SK-N-SH treated with all-trans-retinoic acid at 6 μM for 48 hours (cell line): ENCODE results near the gene KLHL24.

Experiments used
- ATAC-seq: fragments of 200-7000 bp; cut with Tn5 transposase; 3 replicates; pipeline ENCODE4 v1.9.1; 2020; ENCODE audit warnings: mild to moderate bottlenecking, moderate library complexity
- ARNTL ChIP-seq: fragments of 450-650 bp; formaldehyde crosslinking; IDR thresholded peaks from 2 replicates; pipeline ENCODE4 v1.5.0; 2020; ENCODE audit warnings: low read depth, mild to moderate bottlenecking, moderate library complexity, borderline replicate concordance
- BACH2 ChIP-seq: fragments of 250-450 bp; sonication (Bioruptor Pico); IDR thresholded peaks from 2 replicates; pipeline ENCODE4 v1.9.0; 2021; ENCODE audit warnings: mild to moderate bottlenecking, borderline replicate concordance
- CREB5 ChIP-seq: fragments of 250-450 bp; sonication (Bioruptor Pico); IDR thresholded peaks from 2 replicates; pipeline ENCODE4 v1.5.1; 2020; ENCODE audit warnings: low read depth, mild to moderate bottlenecking, moderate library complexity
- CSDC2 ChIP-seq: fragments of 250-450 bp; sonication (Bioruptor Pico); IDR thresholded peaks from 2 replicates; pipeline ENCODE4 v1.5.0; 2020; ENCODE audit warnings: mild to moderate bottlenecking, moderate library complexity
- CSRNP3 ChIP-seq: fragments of 250-450 bp; sonication (Bioruptor Pico); IDR thresholded peaks from 2 replicates; pipeline ENCODE4 v1.5.1; 2021; ENCODE audit warnings: mild to moderate bottlenecking, moderate library complexity
- ESRRG ChIP-seq: fragments of 250-450 bp; sonication (Bioruptor Pico); IDR thresholded peaks from 2 replicates; pipeline ENCODE4 v1.6.1; 2021; ENCODE audit warnings: mild to moderate bottlenecking
- ISL1 ChIP-seq: fragments of 250-450 bp; sonication (Bioruptor Pico); IDR thresholded peaks from 2 replicates; pipeline ENCODE4 v2.1.2; 2022; ENCODE audit warnings: mild to moderate bottlenecking, moderate library complexity
- OSR1 ChIP-seq: fragments of 250-450 bp; sonication (Bioruptor Pico); IDR thresholded peaks from 2 replicates; pipeline ENCODE4 v1.8.0; 2022; ENCODE audit warnings: moderate library complexity, mild to moderate bottlenecking, inconsistent platforms
- PATZ1 ChIP-seq: fragments of 250-450 bp; sonication (Bioruptor Pico); IDR thresholded peaks from 2 replicates; pipeline ENCODE4 v1.8.0; 2020; ENCODE audit warnings: mild to moderate bottlenecking, moderate library complexity, borderline replicate concordance
- POU6F1 ChIP-seq: fragments of 250-450 bp; sonication (Bioruptor Pico); IDR thresholded peaks from 2 replicates; pipeline ENCODE4 v1.8.0; 2021; ENCODE audit warnings: low read depth, mild to moderate bottlenecking, moderate library complexity, borderline replicate concordance
- PPARA ChIP-seq: fragments of 250-450 bp; sonication (Bioruptor Pico); IDR thresholded peaks from 2 replicates; pipeline ENCODE4 v1.5.0; 2020; ENCODE audit warnings: mild to moderate bottlenecking, borderline replicate concordance
- RARB ChIP-seq: fragments of 250-450 bp; sonication (Bioruptor Pico); IDR thresholded peaks from 2 replicates; pipeline ENCODE4 v1.8.0; 2021; ENCODE audit warnings: mild to moderate bottlenecking, moderate library complexity
- SNAI2 ChIP-seq: fragments of 250-450 bp; sonication (Bioruptor Pico); IDR thresholded peaks from 2 replicates; pipeline ENCODE4 v1.5.0; 2020; ENCODE audit warnings: mild to moderate bottlenecking, moderate library complexity
- TCF4 ChIP-seq: fragments of 250-450 bp; sonication (Bioruptor Pico); IDR thresholded peaks from 2 replicates; pipeline ENCODE4 v1.8.0; 2021; ENCODE audit warnings: mild to moderate bottlenecking, moderate library complexity, borderline replicate concordance
- TOX ChIP-seq: fragments of 250-450 bp; sonication (Bioruptor Pico); IDR thresholded peaks from 2 replicates; pipeline ENCODE4 v1.8.0; 2021; ENCODE audit warnings: mild to moderate bottlenecking, moderate library complexity, borderline replicate concordance
- TSHZ2 ChIP-seq: fragments of 250-450 bp; sonication (Bioruptor Pico); IDR thresholded peaks from 2 replicates; pipeline ENCODE4 v1.5.0; 2020; ENCODE audit warnings: mild to moderate bottlenecking, moderate library complexity
- ZC3H10 ChIP-seq: fragments of 250-450 bp; sonication (Bioruptor Pico); IDR thresholded peaks from 2 replicates; pipeline ENCODE4 v1.5.1; 2021; ENCODE audit warnings: mild to moderate bottlenecking, moderate library complexity
- ZFP3 ChIP-seq: fragments of 250-450 bp; sonication (Bioruptor Pico); IDR thresholded peaks from 2 replicates; pipeline ENCODE4 v1.5.0; 2020; ENCODE audit warnings: mild to moderate bottlenecking, moderate library complexity
- ZFP30 ChIP-seq: fragments of 450-650 bp; formaldehyde crosslinking; IDR thresholded peaks from 2 replicates; pipeline ENCODE4 v1.5.0; 2022; ENCODE audit warnings: mild to moderate bottlenecking, moderate library complexity
- ZNF565 ChIP-seq: fragments of 450-650 bp; formaldehyde crosslinking; conservative IDR thresholded peaks from 2 replicates; pipeline ENCODE4 v1.5.0; 2020; ENCODE audit warnings: low read depth, mild to moderate bottlenecking, moderate library complexity
- ZNF70 ChIP-seq: fragments of 450-650 bp; formaldehyde crosslinking; IDR thresholded peaks from 2 replicates; pipeline ENCODE4 v1.5.0; 2020; ENCODE audit warnings: mild to moderate bottlenecking, moderate library complexity
- ZNF8 ChIP-seq: fragments of 450-650 bp; formaldehyde crosslinking; IDR thresholded peaks from 2 replicates; pipeline ENCODE4 v1.5.0; 2020; ENCODE audit warnings: mild to moderate bottlenecking, moderate library complexity

KLHL24 gene

GRCh38 chr3:183690402-183690995, 55.1 kb downstream of the KLHL24 start (continued):
- no peak for TF ChIP-seq POU6F1 (CRISPR knock-in tag)
- no peak for TF ChIP-seq CREB5
- TF ChIP-seq ZNF70 (CRISPR knock-in tag) = no peak
- no peak for TF ChIP-seq ARNTL
- TF ChIP-seq TCF4 (CRISPR knock-in tag) = no peak
- TF ChIP-seq ZNF565 (CRISPR knock-in tag) = no peak
- no peak for TF ChIP-seq CSDC2 (CRISPR knock-in tag)

GRCh38 chr3:183692436-183692835, 57.0 kb downstream of the KLHL24 start:
- no peak for ATAC-seq

GRCh38 chr3:183695569-183696364, 60.3 kb downstream of the KLHL24 start:
- ATAC-seq = no peak
- no peak for TF ChIP-seq ESRRG
- no peak for TF ChIP-seq CSRNP3
- TF ChIP-seq ISL1 (CRISPR knock-in tag) = no peak
- no peak for TF ChIP-seq PATZ1
- TF ChIP-seq ZNF70 (CRISPR knock-in tag) = no peak
- no peak for TF ChIP-seq ZFP30 (CRISPR knock-in tag)
- TF ChIP-seq ZFP3 (CRISPR knock-in tag) = no peak
- TF ChIP-seq BACH2 (CRISPR knock-in tag) = no peak
- TF ChIP-seq CREB5 = no peak
- no peak for TF ChIP-seq RARB
- TF ChIP-seq ZNF8 = no peak
- TF ChIP-seq ARNTL = no peak
- no peak for TF ChIP-seq OSR1 (CRISPR knock-in tag)
- TF ChIP-seq PPARA (CRISPR knock-in tag) = no peak
- TF ChIP-seq ZC3H10 (CRISPR knock-in tag) = no peak
- no peak for TF ChIP-seq SNAI2
- TF ChIP-seq TOX = no peak
- no peak for TF ChIP-seq TCF4 (CRISPR knock-in tag)
- no peak for TF ChIP-seq CSDC2 (CRISPR knock-in tag)

More at GRCh38 chr3:183692436-183692835, 57.0 kb downstream of the KLHL24 start:
- TF ChIP-seq CSDC2 (CRISPR knock-in tag) (no peak), ESRRG (no peak), TCF4 (CRISPR knock-in tag) (no peak), ZFP30 (CRISPR knock-in tag) (no peak), ARNTL (no peak), BACH2 (CRISPR knock-in tag) (no peak), ZC3H10 (CRISPR knock-in tag) (no peak), TSHZ2 (no peak), ZNF8 (no peak), ISL1 (CRISPR knock-in tag) (no peak)
